ENCODE data around the gene QRSL1. TPM values are rescaled to one million over a fixed set of nuclear protein-coding genes. Genes with fewer than 3 reads are reported as not detected.

QRSL1 gene
- total RNA-seq, 1 experiment from 2014 or later: 19.5 TPM

DNA sequence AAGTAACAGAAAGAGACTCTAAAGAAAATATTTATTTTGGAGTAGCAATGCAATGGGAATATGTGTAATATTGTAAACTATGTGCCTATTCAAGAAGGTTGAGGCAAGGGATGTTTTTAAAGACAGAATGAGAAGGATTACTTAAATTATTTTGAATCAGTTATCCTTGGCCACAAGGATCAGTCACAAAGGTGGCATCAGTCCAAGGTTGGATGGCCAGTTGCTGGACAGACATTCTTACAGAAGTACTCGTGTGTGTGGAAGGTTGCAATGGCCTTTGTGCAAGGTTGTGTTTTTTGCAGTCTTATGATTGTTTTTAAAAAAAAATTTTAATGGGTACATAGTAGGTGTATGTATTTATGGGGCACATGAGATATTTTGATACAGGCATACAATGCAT, 2.0 kb downstream of the QRSL1 start:
- no CpG with 5 or more reads among the region's 1 CpG for WGBS (ENCODE audit: extremely low coverage, insufficient read length, low lambda C conversion rate)
- no peak overlapping the region for H4K8ac ChIP-seq (replicated peaks; ENCODE audit: insufficient read length, low read depth, low read length)
- H2AK5ac ChIP-seq (ENCODE audit: insufficient read length, low read length): no peak overlapping the region
- no peak overlapping the region for H3K56ac ChIP-seq (ENCODE audit: insufficient read length, low read depth, low read length)
- no peak overlapping the region for H3K9ac ChIP-seq (ENCODE audit: extremely low read depth, insufficient read length, low read length)
- peaks cover 14% of the 10 kb centered on the region for H3K79me1 ChIP-seq (ENCODE audit: insufficient read depth, low read depth, low read length, poor library complexity, severe bottlenecking)
- H3K14ac ChIP-seq (ENCODE audit: insufficient read depth, low read length): no peak overlapping the region
- Mint-ChIP-seq H3K9me3 (no peaks in the 10 kb centered on the region), H3K4me3 (no peak overlapping the region), H3K36me3 (ENCODE audit: insufficient read depth in 1 of 3, low read depth in 3 of 3) (peaks cover 0 to 8% (median 0%) of the 10 kb centered on the region in 3 experiments; a peak in 5 of 7 replicates), H3K27me3 (ENCODE audit: low read depth) (no peaks in the 10 kb centered on the region), H3K4me1 (peaks cover 19 to 39% of the 10 kb centered on the region in 2 experiments), H3K27ac (no peak overlapping the region)
- H3K4me2 ChIP-seq (ENCODE audit: insufficient read depth, insufficient read length, low read length): no peak overlapping the region
- H3K27me3 ChIP-seq (ENCODE audit: insufficient read depth, low read length): no peaks in the 10 kb centered on the region
- no peaks in the 10 kb centered on the region for H3K9me3 ChIP-seq (ENCODE audit: control insufficient read depth, low read depth, low read length)
- no peak overlapping the region for H2BK120ac ChIP-seq (ENCODE audit: low read depth, low read length, poor library complexity, severe bottlenecking)
- H4K5ac ChIP-seq (ENCODE audit: insufficient read length, low read depth, low read length): no peak overlapping the region
- no peak for DNase-seq
- no peak overlapping the region for H2BK15ac ChIP-seq (ENCODE audit: low read depth, low read length)
- TF ChIP-seq, protein P1, sequence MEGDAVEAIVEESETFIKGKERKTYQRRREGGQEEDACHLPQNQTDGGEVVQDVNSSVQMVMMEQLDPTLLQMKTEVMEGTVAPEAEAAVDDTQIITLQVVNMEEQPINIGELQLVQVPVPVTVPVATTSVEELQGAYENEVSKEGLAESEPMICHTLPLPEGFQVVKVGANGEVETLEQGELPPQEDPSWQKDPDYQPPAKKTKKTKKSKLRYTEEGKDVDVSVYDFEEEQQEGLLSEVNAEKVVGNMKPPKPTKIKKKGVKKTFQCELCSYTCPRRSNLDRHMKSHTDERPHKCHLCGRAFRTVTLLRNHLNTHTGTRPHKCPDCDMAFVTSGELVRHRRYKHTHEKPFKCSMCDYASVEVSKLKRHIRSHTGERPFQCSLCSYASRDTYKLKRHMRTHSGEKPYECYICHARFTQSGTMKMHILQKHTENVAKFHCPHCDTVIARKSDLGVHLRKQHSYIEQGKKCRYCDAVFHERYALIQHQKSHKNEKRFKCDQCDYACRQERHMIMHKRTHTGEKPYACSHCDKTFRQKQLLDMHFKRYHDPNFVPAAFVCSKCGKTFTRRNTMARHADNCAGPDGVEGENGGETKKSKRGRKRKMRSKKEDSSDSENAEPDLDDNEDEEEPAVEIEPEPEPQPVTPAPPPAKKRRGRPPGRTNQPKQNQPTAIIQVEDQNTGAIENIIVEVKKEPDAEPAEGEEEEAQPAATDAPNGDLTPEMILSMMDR (conservative IDR thresholded peaks at IDR 0.05): no peak
- H4K20me1 ChIP-seq (ENCODE audit: control insufficient read depth, insufficient read depth, insufficient read length): no peaks in the 10 kb centered on the region
- no peak overlapping the region for H2AFZ ChIP-seq (ENCODE audit: low read length)
- H3K79me2 ChIP-seq (ENCODE audit: insufficient read depth, low read length): peaks cover 23% of the 10 kb centered on the region
- peak overlapping the region; percentile 62 for H2BK12ac ChIP-seq (ENCODE audit: insufficient read length, low read depth, low read length)
- no peak overlapping the region for H3K18ac ChIP-seq (ENCODE audit: insufficient read length, low read depth, low read length)
- no peak overlapping the region for H2BK20ac ChIP-seq (ENCODE audit: low read depth, low read length, poor library complexity, severe bottlenecking)
- no peak overlapping the region for H3K27ac ChIP-seq (ENCODE audit: insufficient read length, low read depth, low read length)
- H3K23me2 ChIP-seq (ENCODE audit: insufficient read length, low read depth, low read length, poor library complexity, severe bottlenecking): peaks cover 8% of the 10 kb centered on the region
- no peak overlapping the region for H3K23ac ChIP-seq (ENCODE audit: insufficient read length, low read depth, low read length)
- H2BK5ac ChIP-seq (ENCODE audit: insufficient read length, low read length): no peak overlapping the region
- no peak overlapping the region for H3T11ph ChIP-seq (ENCODE audit: low read length)
- H3K4me1 ChIP-seq (ENCODE audit: insufficient read depth, low read length): no peaks in the 10 kb centered on the region
- H4K91ac ChIP-seq (ENCODE audit: insufficient read length, low read depth, low read length): no peak overlapping the region
- H3K4ac ChIP-seq (ENCODE audit: low read depth, low read length): no peak overlapping the region

All from H9 (cell line).